ENCODE measurements around the gene RNASE9. TPM values are rescaled to one million over a fixed set of nuclear protein-coding genes. Genes with fewer than 3 reads are reported as not detected.

The RNASE9 gene
- total RNA-seq, 2 experiments from 2014 or later = not detected

GRCh38 chr14:20564501-20564997 lies 3.7 kb upstream of the RNASE9 start:
- DNase-seq (no peak), ATAC-seq (no peak)
- intact Hi-C loops (cut with micrococcal nuclease) = no loop called here
- Mint-ChIP-seq H3K4me1 (ENCODE audit: low read depth) (peaks cover 7% of the 10 kb centered on the region), H3K36me3 (ENCODE audit: low read depth) (no peaks in the 10 kb centered on the region), H3K27me3 (no peaks in the 10 kb centered on the region), H3K4me3 (no peak overlapping the region), H3K9me3 (peaks cover 5% of the 10 kb centered on the region), H3K27ac (no peak overlapping the region)
- CTCF ChIA-PET = no interaction called here
- TF ChIP-seq CTCF (IDR thresholded peaks at IDR 0.05) = no peak
- POLR2A ChIA-PET = no interaction called here

- Mint-ChIP-seq H3K27ac (no peak overlapping the region), H3K9me3 (peaks cover 5% of the 10 kb centered on the region), H3K4me3 (no peak overlapping the region), H3K4me1 (ENCODE audit: low read depth) (peaks cover 7% of the 10 kb centered on the region), H3K27me3 (no peaks in the 10 kb centered on the region), H3K36me3 (ENCODE audit: low read depth) (no peaks in the 10 kb centered on the region)
- ATAC-seq = no peak
- TF ChIP-seq CTCF (IDR thresholded peaks at IDR 0.05) = no peak
- CTCF ChIA-PET = no interaction called here
- POLR2A ChIA-PET = no interaction called here
- intact Hi-C loops (cut with micrococcal nuclease) = no loop called here
- DNase-seq = no peak
These were observed 3.1 kb upstream of the RNASE9 start for GRCh38 chr14:20563971-20564370.

- ATAC-seq (no peak), DNase-seq (no peak)
- Mint-ChIP-seq H3K27me3 (no peaks in the 10 kb centered on the region), H3K9me3 (no peaks in the 10 kb centered on the region), H3K27ac (no peak overlapping the region), H3K4me3 (no peak overlapping the region), H3K36me3 (ENCODE audit: low read depth) (no peaks in the 10 kb centered on the region), H3K4me1 (ENCODE audit: low read depth) (no peaks in the 10 kb centered on the region)
- intact Hi-C loops (cut with micrococcal nuclease) = no loop called here
- ChIA-PET CTCF (no interaction called here), POLR2A (no interaction called here)
- no peak for TF ChIP-seq CTCF (IDR thresholded peaks at IDR 0.05)
These were observed 1.4 kb downstream of the RNASE9 start for GRCh38 chr14:20559461-20559904.

GRCh38 chr14:20557212-20557542 lies 3.7 kb downstream of the RNASE9 start:
- no peaks in the 10 kb centered on the region for H3K9me3 Mint-ChIP-seq
- ATAC-seq (no peak), DNase-seq (no peak)
- H3K27ac Mint-ChIP-seq = no peak overlapping the region
- H3K27me3 Mint-ChIP-seq = no peaks in the 10 kb centered on the region
- TF ChIP-seq CTCF (IDR thresholded peaks at IDR 0.05) = no peak
- intact Hi-C loops (cut with micrococcal nuclease) = no loop called here
- ChIA-PET CTCF (no interaction called here), POLR2A (no interaction called here)
- no peaks in the 10 kb centered on the region for H3K4me1 Mint-ChIP-seq (ENCODE audit: low read depth)
- H3K36me3 Mint-ChIP-seq (ENCODE audit: low read depth) = no peaks in the 10 kb centered on the region
- no peak overlapping the region for H3K4me3 Mint-ChIP-seq

- TF ChIP-seq CTCF (IDR thresholded peaks at IDR 0.05) = no peak
- Mint-ChIP-seq H3K27ac (no peak overlapping the region), H3K9me3 (no peaks in the 10 kb centered on the region), H3K27me3 (no peaks in the 10 kb centered on the region), H3K36me3 (ENCODE audit: low read depth) (no peaks in the 10 kb centered on the region), H3K4me3 (no peak overlapping the region), H3K4me1 (ENCODE audit: low read depth) (no peaks in the 10 kb centered on the region)
- ATAC-seq (no peak), DNase-seq (no peak)
- CTCF ChIA-PET = interaction anchor here (1.2 kb wide), 1 partner anchor 11 kb away, joined by 3 read pairs; no protein-coding TSS in a partner anchor
- POLR2A ChIA-PET = no interaction called here
- intact Hi-C loops (cut with micrococcal nuclease) = no loop called here
These were observed 4.2 kb downstream of the RNASE9 start for GRCh38 chr14:20556500-20557211.
